NT2/D1 (cell line): ENCODE results near the gene MAPK14.
A peak's percentile ranks its signal among the peaks of the same experiment; 100 is the strongest.

Source experiments
- DNase-seq: peaks from one replicate; pipeline ENCODE4 v3.0.0-alpha.2; 2011; ENCODE audit warnings: low read depth, low spot score
- H3K27me3 ChIP-seq: 2 replicates; pipeline ENCODE4 v1.6.0; 2011; ENCODE audit warnings: mild to moderate bottlenecking; ENCODE audit not compliant: insufficient read length, insufficient read depth
- H3K36me3 ChIP-seq: 2 replicates; pipeline ENCODE4 v1.6.1; 2011; ENCODE audit warnings: mild to moderate bottlenecking, low read length, mixed read lengths; ENCODE audit not compliant: insufficient read depth, insufficient read length
- H3K4me1 ChIP-seq: 2 replicates; pipeline ENCODE4 v1.5.1; 2011; ENCODE audit not compliant: insufficient read depth, insufficient read length
- H3K4me3 ChIP-seq: 2 replicates; pipeline ENCODE4 v1.5.1; 2011; ENCODE audit warnings: low read depth; ENCODE audit not compliant: insufficient read length
- H3K9ac ChIP-seq: 2 replicates; pipeline ENCODE4 v1.6.0; 2011; ENCODE audit warnings: low read depth; ENCODE audit not compliant: insufficient read length
- H3K9me3 ChIP-seq: 2 replicates; pipeline ENCODE4 v1.5.1; 2011; ENCODE audit warnings: mild to moderate bottlenecking, low read length; ENCODE audit not compliant: insufficient read depth
- SUZ12 ChIP-seq: IDR thresholded peaks from 2 replicates; pipeline ENCODE4 v1.6.1; 2011; ENCODE audit not compliant: insufficient read length, insufficient read depth; ENCODE audit errors: extremely low read depth
- YY1 ChIP-seq: IDR thresholded peaks from 2 replicates; pipeline ENCODE4 v1.6.1; 2011; ENCODE audit not compliant: insufficient read length, insufficient read depth
- ZNF274 ChIP-seq: IDR thresholded peaks from 2 replicates; pipeline ENCODE4 v1.6.1; 2011; ENCODE audit warnings: mild to moderate bottlenecking, low read depth, low read length

MAPK14 gene

GRCh38 chr6:36129941-36130666 is 102.5 kb downstream of the MAPK14 start, which contains the start of gene MAPK13:
Gene MAPK13, plus strand, starts transcription at chr6:36130513. Its CDS starts 70 bp downstream, at chr6:36130583.
- H3K9me3 ChIP-seq, result no peaks in the 10 kb centered on the region
- no peaks in the 10 kb centered on the region for H3K36me3 ChIP-seq
- H3K4me1 ChIP-seq, result peaks cover 8% of the 10 kb centered on the region
- no peak for TF ChIP-seq SUZ12
- peak within 1 kb of the TSS; percentile 31 for H3K4me3 ChIP-seq
- no peak for DNase-seq
- H3K27me3 ChIP-seq, result peaks cover 18% of the 10 kb centered on the region
- peak within 1 kb of the TSS; percentile 47 for H3K9ac ChIP-seq

GRCh38 chr6:36130667-36131510 is 103.3 kb downstream of the MAPK14 start:
- H3K9ac ChIP-seq, result peak overlapping the region; percentile 47
- H3K4me3 ChIP-seq, result peak overlapping the region; percentile 31
- H3K36me3 ChIP-seq, result no peaks in the 10 kb centered on the region
- peaks cover 8% of the 10 kb centered on the region for H3K4me1 ChIP-seq
- peaks cover 18% of the 10 kb centered on the region for H3K27me3 ChIP-seq
- DNase-seq, result no peak
- H3K9me3 ChIP-seq, result no peaks in the 10 kb centered on the region
- TF ChIP-seq SUZ12, result no peak
- TF ChIP-seq ZNF274, result no peak
- TF ChIP-seq YY1, result no peak

GRCh38 chr6:36131511-36132245 is 104.1 kb downstream of the MAPK14 start:
- TF ChIP-seq SUZ12 (no peak), ZNF274 (no peak), YY1 (no peak)
- Histone ChIP-seq H3K9me3 (no peaks in the 10 kb centered on the region), H3K9ac (no peak overlapping the region), H3K36me3 (no peaks in the 10 kb centered on the region), H3K27me3 (peaks cover 18% of the 10 kb centered on the region), H3K4me3 (no peak overlapping the region), H3K4me1 (peaks cover 13% of the 10 kb centered on the region)
- no peak for DNase-seq

GRCh38 chr6:36132246-36132895 is 104.8 kb downstream of the MAPK14 start:
- H3K4me3 ChIP-seq, result no peak overlapping the region
- DNase-seq, result no peak
- no peak for TF ChIP-seq YY1
- no peak for TF ChIP-seq SUZ12
- TF ChIP-seq ZNF274, result no peak
- peaks cover 13% of the 10 kb centered on the region for H3K4me1 ChIP-seq
- H3K9me3 ChIP-seq, result no peaks in the 10 kb centered on the region
- H3K27me3 ChIP-seq, result peaks cover 18% of the 10 kb centered on the region
- no peak overlapping the region for H3K9ac ChIP-seq
- H3K36me3 ChIP-seq, result no peaks in the 10 kb centered on the region

- Histone ChIP-seq H3K4me3 (no peak overlapping the region), H3K27me3 (peaks cover 18% of the 10 kb centered on the region), H3K36me3 (no peaks in the 10 kb centered on the region), H3K9me3 (no peaks in the 10 kb centered on the region), H3K9ac (no peak overlapping the region), H3K4me1 (peaks cover 13% of the 10 kb centered on the region)
- no peak for TF ChIP-seq YY1
- no peak for TF ChIP-seq ZNF274
- TF ChIP-seq SUZ12, result no peak
- no peak for DNase-seq
Observed at GRCh38 chr6:36133148-36133547, 105.5 kb downstream of the MAPK14 start.

GRCh38 chr6:36133912-36134311 is 106.3 kb downstream of the MAPK14 start:
- no peak overlapping the region for H3K9ac ChIP-seq
- TF ChIP-seq ZNF274, result no peak
- no peak for TF ChIP-seq YY1
- TF ChIP-seq SUZ12, result no peak
- H3K9me3 ChIP-seq, result no peaks in the 10 kb centered on the region
- H3K4me3 ChIP-seq, result no peak overlapping the region
- peaks cover 12% of the 10 kb centered on the region for H3K27me3 ChIP-seq
- peaks cover 13% of the 10 kb centered on the region for H3K4me1 ChIP-seq
- DNase-seq, result no peak
- no peaks in the 10 kb centered on the region for H3K36me3 ChIP-seq
